Fibroblast of skin of right biceps (primary cell): Measurements from ENCODE around the gene MATN1.

Source experiments
- DNase-seq: peaks from one replicate; pipeline ENCODE4 v3.0.0-alpha.2; 2013

Gene MATN1

GRCh38 chr1:30678209-30678608 is 45.2 kb downstream of the MATN1 start:
- no peak for DNase-seq

- DNase-seq = no peak
Observed at GRCh38 chr1:30677471-30677870, 45.9 kb downstream of the MATN1 start.

GRCh38 chr1:30675761-30676160 is 47.6 kb downstream of the MATN1 start:
- peak; percentile 27 for DNase-seq

GRCh38 chr1:30675289-30675688 is 48.1 kb downstream of the MATN1 start:
- DNase-seq = no peak

- DNase-seq = no peak
Observed at GRCh38 chr1:30673395-30673794, 50.0 kb downstream of the MATN1 start.

- DNase-seq = no peak
Observed at GRCh38 chr1:30672661-30673060, 50.7 kb downstream of the MATN1 start.

GRCh38 chr1:30670240-30671060 is 52.9 kb downstream of the MATN1 start:
- DNase-seq = peak; percentile 61

GRCh38 chr1:30668546-30669327 is 54.6 kb downstream of the MATN1 start:
- no peak for DNase-seq

- DNase-seq = peak; percentile 35
Observed at GRCh38 chr1:30668024-30668423, 55.4 kb downstream of the MATN1 start.

- DNase-seq = no peak
Observed at GRCh38 chr1:30666756-30667273, 56.6 kb downstream of the MATN1 start.

GRCh38 chr1:30665216-30666010 is 58.0 kb downstream of the MATN1 start:
- DNase-seq = no peak

- no peak for DNase-seq
Observed at GRCh38 chr1:30664103-30664755, 59.2 kb downstream of the MATN1 start.

GRCh38 chr1:30663596-30664091 is 59.7 kb downstream of the MATN1 start:
- no peak for DNase-seq

- DNase-seq = no peak
Observed at GRCh38 chr1:30662291-30662840, 61.0 kb downstream of the MATN1 start.

- DNase-seq = no peak
Observed at GRCh38 chr1:30661311-30661710, 62.1 kb downstream of the MATN1 start.
